H9 (cell line): Measurements from ENCODE around the gene RHEX. TPM values are rescaled to one million over a fixed set of nuclear protein-coding genes. Genes with fewer than 3 reads are reported as not detected.

ENCODE experiments used
- DNase-seq: peaks from one replicate; pipeline ENCODE4 v3.0.0-alpha.2; 2017
- H2AFZ ChIP-seq: one replicate; pipeline ENCODE4 v1.6.1; 2013; ENCODE audit warnings: mild to moderate bottlenecking, low read length, control low read depth, moderate library complexity
- H2AK5ac ChIP-seq: 2 replicates; pipeline ENCODE4 v1.6.1; 2013; ENCODE audit warnings: low read length, control low read depth, mixed read lengths; ENCODE audit not compliant: insufficient read length
- H2BK120ac ChIP-seq: one replicate; pipeline ENCODE4 v1.6.1; 2013; ENCODE audit warnings: low read depth, mild to moderate bottlenecking, low read length, control low read depth, inconsistent platforms; ENCODE audit not compliant: poor library complexity, severe bottlenecking
- H2BK12ac ChIP-seq: 2 replicates; pipeline ENCODE4 v1.6.1; 2013; ENCODE audit warnings: low read length, control low read depth, mixed read lengths, low read depth; ENCODE audit not compliant: insufficient read length
- H2BK15ac ChIP-seq: 2 replicates; pipeline ENCODE4 v1.6.1; 2013; ENCODE audit warnings: low read depth, low read length, control low read depth
- H2BK20ac ChIP-seq: one replicate; pipeline ENCODE4 v1.6.1; 2013; ENCODE audit warnings: low read depth, mild to moderate bottlenecking, low read length, control low read depth, inconsistent platforms; ENCODE audit not compliant: poor library complexity, severe bottlenecking
- H2BK5ac ChIP-seq: 2 replicates; pipeline ENCODE4 v1.6.1; 2013; ENCODE audit warnings: low read length, control low read depth, mixed read lengths; ENCODE audit not compliant: insufficient read length
- H3K14ac ChIP-seq: 2 replicates; pipeline ENCODE4 v1.6.1; 2013; ENCODE audit warnings: low read length, control low read depth; ENCODE audit not compliant: insufficient read depth
- H3K18ac ChIP-seq: 2 replicates; pipeline ENCODE4 v1.6.1; 2013; ENCODE audit warnings: low read depth, mild to moderate bottlenecking, mixed read lengths, low read length, control low read depth; ENCODE audit not compliant: insufficient read length
- H3K23ac ChIP-seq: 2 replicates; pipeline ENCODE4 v1.6.1; 2013; ENCODE audit warnings: low read length, control low read depth, mixed read lengths, low read depth; ENCODE audit not compliant: insufficient read length
- H3K23me2 ChIP-seq: 2 replicates; pipeline ENCODE4 v1.6.1; 2013; ENCODE audit warnings: low read depth, mild to moderate bottlenecking, mixed read lengths, low read length, control low read depth; ENCODE audit not compliant: insufficient read length, poor library complexity, severe bottlenecking
- H3K27ac ChIP-seq: 2 replicates; pipeline ENCODE4 v1.5.1; 2013; ENCODE audit warnings: low read length, control low read depth, mixed read lengths, low read depth; ENCODE audit not compliant: insufficient read length
- H3K27me3 ChIP-seq: 2 replicates; pipeline ENCODE4 v1.6.1; 2013; ENCODE audit warnings: low read length, control low read depth, inconsistent platforms; ENCODE audit not compliant: insufficient read depth
- H3K4ac ChIP-seq: 2 replicates; pipeline ENCODE4 v1.6.1; 2013; ENCODE audit warnings: low read depth, mild to moderate bottlenecking, control low read depth, inconsistent platforms, low read length, moderate library complexity
- H3K4me1 ChIP-seq: 2 replicates; pipeline ENCODE4 v1.6.1; 2013; ENCODE audit warnings: low read length, control low read depth, inconsistent platforms; ENCODE audit not compliant: insufficient read depth
- H3K4me2 ChIP-seq: 2 replicates; pipeline ENCODE4 v1.6.1; 2013; ENCODE audit warnings: low read length, control low read depth, mixed read lengths; ENCODE audit not compliant: insufficient read length, insufficient read depth
- H3K56ac ChIP-seq: 2 replicates; pipeline ENCODE4 v1.6.1; 2013; ENCODE audit warnings: low read depth, mild to moderate bottlenecking, mixed read lengths, low read length, control low read depth; ENCODE audit not compliant: insufficient read length
- H3K79me1 ChIP-seq: 2 replicates; pipeline ENCODE4 v1.6.1; 2013; ENCODE audit warnings: low read depth, mild to moderate bottlenecking, moderate library complexity, low read length, control low read depth, inconsistent platforms; ENCODE audit not compliant: insufficient read depth, poor library complexity, severe bottlenecking
- H3K79me2 ChIP-seq: 2 replicates; pipeline ENCODE4 v1.6.1; 2013; ENCODE audit warnings: low read length, control low read depth, inconsistent platforms; ENCODE audit not compliant: insufficient read depth
- H3K9ac ChIP-seq: 2 replicates; pipeline ENCODE4 v1.6.1; 2013; ENCODE audit warnings: low read length, control low read depth, mixed read lengths; ENCODE audit not compliant: insufficient read length; ENCODE audit errors: extremely low read depth
- H3K9me3 ChIP-seq: one replicate; pipeline ENCODE4 v1.6.1; 2013; ENCODE audit warnings: low read depth, low read length, inconsistent platforms; ENCODE audit not compliant: control insufficient read depth
- H3T11ph ChIP-seq: one replicate; pipeline ENCODE4 v1.6.1; 2013; ENCODE audit warnings: mild to moderate bottlenecking, low read length, control low read depth, inconsistent platforms
- H4K20me1 ChIP-seq: one replicate; pipeline ENCODE4 v1.6.1; 2013; ENCODE audit not compliant: control insufficient read depth, insufficient read length, insufficient read depth
- H4K5ac ChIP-seq: 2 replicates; pipeline ENCODE4 v1.6.1; 2013; ENCODE audit warnings: low read depth, mild to moderate bottlenecking, mixed read lengths, low read length, control low read depth; ENCODE audit not compliant: insufficient read length
- H4K8ac ChIP-seq: replicated peaks from 2 replicates; pipeline ENCODE4 v1.6.1; 2013; ENCODE audit warnings: low read length, control low read depth, mixed read lengths, low read depth; ENCODE audit not compliant: insufficient read length
- H4K91ac ChIP-seq: 2 replicates; pipeline ENCODE4 v1.6.1; 2013; ENCODE audit warnings: low read depth, mild to moderate bottlenecking, moderate library complexity, mixed read lengths, low read length, control low read depth; ENCODE audit not compliant: insufficient read length
- H3K27ac Mint-ChIP-seq, 3 experiments: 2 replicates in 2 of 3; 3 replicates in 1 of 3; pipeline ENCODE4 v1.8.0; 2020 to 2021; ENCODE audit warnings: mixed read lengths in 3 of 3, mild to moderate bottlenecking in 1 of 3, moderate library complexity in 1 of 3
- H3K27me3 Mint-ChIP-seq: 2 replicates; pipeline ENCODE4 v1.8.0; 2021; ENCODE audit warnings: low read depth, mild to moderate bottlenecking, moderate library complexity, mixed read lengths
- H3K36me3 Mint-ChIP-seq, 3 experiments: 2 replicates in 2 of 3; 3 replicates in 1 of 3; pipeline ENCODE4 v1.8.0; 2020 to 2021; ENCODE audit warnings: low read depth in 3 of 3, mixed read lengths in 3 of 3; ENCODE audit not compliant: insufficient read depth in 1 of 3
- H3K4me1 Mint-ChIP-seq, 2 experiments: 2 replicates each; pipeline ENCODE4 v1.8.0; 2020; ENCODE audit warnings: mixed read lengths in 2 of 2
- H3K4me3 Mint-ChIP-seq, 2 experiments: 2 replicates in 1 of 2; 3 replicates in 1 of 2; pipeline ENCODE4 v1.8.0; 2020 to 2021; ENCODE audit warnings: mild to moderate bottlenecking in 2 of 2, mixed read lengths in 2 of 2, moderate library complexity in 1 of 2
- H3K9me3 Mint-ChIP-seq, 2 experiments: 2 replicates in 1 of 2; 3 replicates in 1 of 2; pipeline ENCODE4 v1.8.0; 2020; ENCODE audit warnings: mild to moderate bottlenecking in 2 of 2, mixed read lengths in 2 of 2, moderate library complexity in 1 of 2
- CTCF ChIP-seq: fragments of 200-600 bp; sonication (generic); conservative IDR thresholded peaks from 3 replicates; pipeline ENCODE4 v1.8.0; 2021; ENCODE audit warnings: antibody characterized with exemption, mild to moderate bottlenecking
- WGBS: extraction: QIAGEN DNeasy Blood & Tissue Kit; methylation state at CpG from one replicate; pipeline ENCODE4 v1.1.7; 2013; ENCODE audit warnings: missing lambda C conversion rate, low lambda C conversion rate, mixed read lengths; ENCODE audit not compliant: insufficient read length; ENCODE audit errors: extremely low coverage; 5-methylcytosine and 5-hydroxymethylcytosine counted together
- total RNA-seq: library from RNA; stranded (reverse); gene quantifications from 2 replicates; pipeline ENCODE4 v1.2.1, GENCODE V29; 2021

The RHEX gene
- total RNA-seq, 1 experiment from 2014 or later: not detected

- no peak overlapping the region for H2BK15ac ChIP-seq
- no peak overlapping the region for H3T11ph ChIP-seq
- no peak overlapping the region for H3K4ac ChIP-seq
- H3K18ac ChIP-seq: no peak overlapping the region
- no peak overlapping the region for H3K27ac Mint-ChIP-seq
- no peak overlapping the region for H4K91ac ChIP-seq
- no peak overlapping the region for H4K8ac ChIP-seq
- no peaks in the 10 kb centered on the region for H3K36me3 Mint-ChIP-seq
- H2BK20ac ChIP-seq: no peak overlapping the region
- no peak overlapping the region for H2AFZ ChIP-seq
- H3K23ac ChIP-seq: no peak overlapping the region
- H4K5ac ChIP-seq: no peak overlapping the region
- H3K14ac ChIP-seq: no peak overlapping the region
- no peaks in the 10 kb centered on the region for H3K79me2 ChIP-seq
- H3K9ac ChIP-seq: no peak overlapping the region
- H2BK5ac ChIP-seq: no peak overlapping the region
- H2AK5ac ChIP-seq: no peak overlapping the region
- no peak overlapping the region for H3K4me3 Mint-ChIP-seq
- H3K27me3 Mint-ChIP-seq: peaks cover 2% of the 10 kb centered on the region; the same call in 1 of the 2 replicates
- H2BK120ac ChIP-seq: no peak overlapping the region
- H3K23me2 ChIP-seq: no peaks in the 10 kb centered on the region
- no peaks in the 10 kb centered on the region for H3K9me3 ChIP-seq
- H3K27ac ChIP-seq: no peak overlapping the region
- H3K4me2 ChIP-seq: no peak overlapping the region
- no peak overlapping the region for H3K56ac ChIP-seq
- H4K20me1 ChIP-seq: no peaks in the 10 kb centered on the region
- WGBS: no CpG with 5 or more reads among the region's 7 CpGs
- H3K4me1 ChIP-seq: no peaks in the 10 kb centered on the region
- no peaks in the 10 kb centered on the region for H3K27me3 ChIP-seq
- DNase-seq: no peak
- H2BK12ac ChIP-seq: no peak overlapping the region
- H3K4me1 Mint-ChIP-seq: peaks cover 0 to 2% of the 10 kb centered on the region in 2 experiments; a peak in 2 of 4 replicates
- no peaks in the 10 kb centered on the region for H3K9me3 Mint-ChIP-seq
- no peak for TF ChIP-seq CTCF
- H3K79me1 ChIP-seq: no peaks in the 10 kb centered on the region
These were observed 54.2 kb downstream of the RHEX start for GRCh38 chr1:206107168-206107544.
